Measurements from ENCODE around the gene CTBP2.

The CTBP2 gene

DNA sequence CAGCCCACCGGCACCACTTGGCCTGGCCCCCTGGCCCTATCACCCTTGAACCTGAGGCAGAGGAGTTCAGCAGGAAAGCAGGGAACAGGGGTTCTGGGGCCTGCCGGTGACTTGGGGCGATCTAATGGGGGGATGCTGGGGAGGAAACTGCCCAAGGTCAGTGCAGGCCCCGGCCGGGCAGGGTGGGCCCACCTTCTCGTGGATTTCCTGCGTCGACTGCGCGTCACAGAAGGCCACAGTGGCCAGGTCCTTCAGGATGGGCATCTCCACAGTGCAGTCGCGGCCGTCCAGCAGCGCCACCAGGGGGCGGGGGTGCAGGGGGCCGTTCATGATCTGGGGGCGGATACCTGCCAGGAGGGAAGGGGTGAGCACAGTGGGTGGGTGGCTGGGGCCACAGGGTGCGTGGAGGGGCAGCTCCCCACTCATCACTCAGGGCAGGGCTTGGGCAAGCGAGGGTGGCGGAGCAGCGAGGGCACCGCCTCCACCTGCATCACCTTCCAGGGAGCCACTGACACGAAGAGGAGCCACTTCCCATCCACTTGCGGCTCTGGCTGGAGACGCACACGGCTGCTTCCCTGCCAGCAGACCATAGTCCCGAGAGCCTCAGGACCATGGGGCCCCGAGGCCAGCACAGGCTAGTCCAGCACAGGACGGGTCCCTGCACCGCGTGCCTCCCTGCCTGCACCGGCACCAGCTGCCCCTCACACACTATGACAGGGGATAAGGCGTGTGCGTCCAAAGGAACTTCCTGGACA lies 157.0 kb downstream of the CTBP2 start:
- DNase-seq = no peak

DNA sequence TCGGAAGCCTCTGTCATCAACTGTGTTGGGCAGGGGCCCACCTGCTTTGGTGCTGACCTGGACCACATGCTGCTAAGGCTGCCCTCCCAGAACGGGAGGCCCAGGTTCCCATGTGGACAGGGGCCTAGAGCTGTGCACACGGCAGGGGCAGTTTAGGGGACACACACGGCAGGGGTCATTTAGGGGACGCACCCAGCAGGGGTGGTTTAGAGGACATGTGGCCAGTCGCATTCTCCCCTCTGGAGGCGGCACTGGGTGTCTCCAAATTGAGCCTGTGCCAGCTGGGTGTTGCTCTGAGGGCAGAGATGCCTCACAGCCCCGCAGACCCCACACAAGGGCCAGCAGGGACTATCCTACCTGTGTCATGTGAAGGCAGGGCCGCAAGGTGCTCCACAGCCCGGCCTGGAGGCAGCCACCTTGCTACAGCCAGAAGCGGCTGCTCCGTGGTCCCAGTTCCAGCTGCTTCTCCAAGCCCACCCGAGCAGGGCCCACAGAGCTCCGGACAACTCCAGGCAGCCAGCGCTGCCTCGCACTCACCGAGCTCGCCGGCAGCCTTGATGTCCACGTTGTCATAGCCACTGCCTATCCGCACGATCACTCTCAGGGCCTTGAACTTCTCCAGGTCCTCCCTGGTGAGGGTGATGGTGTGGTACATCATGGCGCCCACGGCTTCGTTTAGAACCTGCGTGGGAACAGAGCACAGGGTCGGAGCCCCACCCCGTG lies 157.8 kb downstream of the CTBP2 start:
- DNase-seq = no peak

DNA sequence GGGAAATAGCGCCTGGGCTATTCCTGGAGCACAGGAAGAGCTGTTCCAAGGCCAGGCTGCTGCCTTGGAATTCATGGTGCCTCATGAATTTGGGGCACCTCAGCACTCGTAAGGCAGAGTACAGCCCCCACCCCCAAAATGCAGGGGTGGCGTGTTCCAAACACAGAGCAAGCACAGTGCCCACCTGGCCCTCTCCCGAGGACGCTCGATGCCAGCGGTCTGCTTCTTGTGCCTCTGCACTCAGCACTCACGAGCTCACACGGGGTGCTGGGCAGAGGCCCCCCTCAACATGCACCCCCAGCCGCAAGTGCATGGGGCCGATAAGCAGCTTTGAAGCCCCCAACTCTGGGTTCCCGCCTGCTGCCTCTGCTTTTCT lies 158.3 kb downstream of the CTBP2 start:
- no peak for DNase-seq

DNA sequence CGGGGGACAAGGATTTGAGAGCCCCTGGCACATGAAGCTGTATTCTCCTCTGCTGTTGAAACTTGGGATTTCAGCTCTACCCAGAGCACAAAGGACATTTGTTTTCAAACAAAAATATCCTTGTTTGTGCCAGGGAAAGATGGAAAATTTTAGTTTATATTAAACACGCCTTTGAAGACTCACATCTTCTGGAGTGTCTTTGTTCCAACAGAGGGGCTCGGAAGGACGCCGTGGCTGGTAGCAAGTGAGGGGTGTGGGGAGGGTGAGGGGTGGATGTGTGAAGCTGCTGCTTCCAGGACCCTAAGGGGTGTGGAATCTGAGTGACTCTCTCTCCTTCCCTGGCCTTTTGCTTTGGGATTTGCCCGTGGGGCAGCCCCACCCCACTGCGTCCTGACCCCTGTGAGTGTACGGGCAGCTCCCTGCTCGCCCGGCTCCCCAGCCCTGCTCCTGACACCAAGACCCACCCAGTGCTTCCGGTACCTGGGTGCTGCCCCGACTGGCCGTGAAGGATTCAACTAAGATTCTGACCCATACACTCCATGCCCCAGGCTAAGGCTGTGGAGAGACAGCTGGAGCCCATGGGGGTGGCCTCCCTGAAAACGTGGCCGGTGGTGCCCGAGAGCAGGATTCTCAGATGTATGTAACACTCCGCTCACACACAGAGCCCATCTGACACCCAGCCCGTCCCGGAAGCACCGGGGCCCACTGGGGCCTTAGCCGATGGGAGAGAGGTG lies 158.9 kb downstream of the CTBP2 start:
- no peak for DNase-seq

DNA sequence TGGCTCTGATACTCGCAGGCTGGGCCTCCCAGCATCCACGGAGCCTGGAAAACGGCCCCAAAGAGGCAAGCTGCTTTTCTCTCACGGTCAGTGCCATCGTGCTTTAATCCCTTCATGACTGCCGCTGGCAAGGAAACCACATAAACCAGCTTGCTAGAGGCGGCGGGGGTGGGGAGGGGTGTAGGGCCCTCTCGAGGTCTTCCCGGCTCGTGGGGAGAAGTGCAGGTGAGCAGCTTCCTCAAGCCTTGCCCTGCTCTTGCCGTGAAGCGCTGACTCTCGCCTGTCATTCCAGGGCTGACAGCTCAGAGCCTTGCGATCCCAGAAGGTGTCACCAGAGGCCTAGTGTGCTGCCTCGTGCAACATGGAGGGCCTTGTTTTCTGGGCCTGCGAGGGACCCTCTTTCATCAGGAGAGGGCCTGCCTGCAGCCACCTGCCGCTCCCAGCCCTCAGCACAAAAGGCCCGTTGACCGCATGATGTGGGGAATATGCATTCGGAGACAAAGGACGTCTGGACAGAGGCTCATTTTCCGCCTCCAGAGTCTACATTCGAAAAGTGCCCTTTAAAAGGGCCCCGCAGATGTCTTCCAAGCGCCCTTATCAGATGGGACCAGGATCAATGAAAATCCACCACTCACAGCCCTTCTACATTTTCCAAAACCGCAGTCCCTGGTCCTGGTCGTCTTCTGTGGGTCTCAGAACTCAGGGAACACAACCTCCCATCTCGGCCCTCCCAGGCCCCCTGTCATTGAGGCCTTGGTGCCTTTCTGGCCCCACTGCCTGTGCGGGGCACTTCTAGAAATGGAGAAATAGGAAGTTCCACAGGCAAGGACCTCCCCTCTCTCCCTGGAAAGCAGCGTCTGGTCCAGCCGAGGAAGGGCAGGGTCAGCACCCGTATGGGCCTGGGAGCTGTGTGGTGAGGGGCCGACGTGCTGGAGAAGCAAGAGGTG lies 159.7 kb downstream of the CTBP2 start:
- no peak for DNase-seq

DNA sequence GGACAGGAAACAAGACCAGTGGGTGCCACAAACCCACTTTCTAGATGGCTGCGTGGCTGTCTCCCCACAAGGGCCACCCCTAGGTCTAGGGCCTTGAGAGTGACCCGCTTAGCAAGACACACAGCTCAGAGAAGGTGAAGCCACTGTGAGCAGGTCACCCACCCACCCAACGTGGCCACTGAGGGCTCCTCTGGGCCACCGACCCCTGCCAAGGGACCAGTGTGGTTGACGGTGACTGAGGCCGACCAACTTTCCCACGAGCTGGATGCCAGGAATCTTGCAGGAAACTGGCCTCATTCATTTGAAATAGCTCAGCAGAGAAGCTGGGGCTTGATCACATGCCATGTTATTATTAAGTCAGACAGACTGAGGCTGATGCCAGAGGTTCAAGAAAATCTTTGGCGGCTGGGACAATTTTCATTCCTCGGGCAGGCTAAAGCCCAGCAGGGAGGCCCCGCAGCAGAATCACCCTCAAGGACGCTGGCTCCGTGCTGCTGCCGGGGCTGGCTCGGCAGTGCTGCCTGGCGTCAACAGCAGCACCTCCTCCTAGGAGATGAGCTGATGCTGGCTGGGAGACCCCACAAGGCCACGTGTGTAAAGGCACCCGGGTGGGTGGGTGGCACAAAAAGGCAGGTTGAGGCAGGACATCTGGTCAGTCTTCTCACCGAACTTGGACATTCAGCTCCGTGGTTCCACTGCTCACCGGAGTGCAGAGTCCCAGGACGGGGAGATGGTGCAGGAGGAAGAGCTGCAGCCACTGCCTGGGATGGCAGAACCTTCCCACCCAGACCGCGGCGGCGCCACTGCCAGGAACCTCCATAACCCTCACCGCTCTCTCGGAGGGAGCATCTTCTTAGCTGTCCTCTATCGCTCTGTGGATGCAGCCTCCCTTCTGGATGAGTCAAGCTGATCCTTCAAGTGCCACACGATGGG lies 160.7 kb downstream of the CTBP2 start:
- DNase-seq = no peak

DNA sequence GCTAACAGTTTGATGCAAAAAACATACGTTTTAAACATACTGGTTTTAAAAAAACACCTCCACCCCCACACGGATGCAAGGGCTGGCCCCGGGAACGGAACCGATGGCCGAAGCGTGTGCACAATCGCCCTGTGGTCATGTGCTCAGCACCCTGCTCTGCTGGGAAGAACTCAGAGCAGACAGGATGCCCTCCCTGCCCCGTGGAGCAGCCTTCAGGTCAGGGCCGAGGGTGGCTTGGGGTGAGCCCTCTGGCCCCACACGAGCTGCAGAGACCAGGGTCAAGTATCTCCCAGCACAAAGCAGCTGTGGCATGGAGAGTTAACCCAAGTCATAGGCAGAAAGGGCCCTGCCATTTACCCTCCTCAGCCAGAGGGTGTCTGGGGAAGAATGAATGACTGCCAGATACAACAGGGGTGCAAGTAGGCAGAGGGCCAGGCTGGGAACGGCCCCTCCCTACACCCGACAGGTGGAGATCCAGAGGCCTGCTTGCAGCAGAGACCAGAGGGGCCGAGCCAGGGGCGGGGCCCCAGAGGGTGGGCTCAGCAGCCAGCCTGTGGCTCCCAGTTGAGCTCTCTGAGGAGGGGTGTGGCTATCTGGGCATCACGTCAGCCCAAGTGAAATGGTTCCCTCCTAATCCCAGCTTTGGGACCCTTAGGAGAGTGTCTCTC lies 161.6 kb downstream of the CTBP2 start:
- DNase-seq = no peak

DNA sequence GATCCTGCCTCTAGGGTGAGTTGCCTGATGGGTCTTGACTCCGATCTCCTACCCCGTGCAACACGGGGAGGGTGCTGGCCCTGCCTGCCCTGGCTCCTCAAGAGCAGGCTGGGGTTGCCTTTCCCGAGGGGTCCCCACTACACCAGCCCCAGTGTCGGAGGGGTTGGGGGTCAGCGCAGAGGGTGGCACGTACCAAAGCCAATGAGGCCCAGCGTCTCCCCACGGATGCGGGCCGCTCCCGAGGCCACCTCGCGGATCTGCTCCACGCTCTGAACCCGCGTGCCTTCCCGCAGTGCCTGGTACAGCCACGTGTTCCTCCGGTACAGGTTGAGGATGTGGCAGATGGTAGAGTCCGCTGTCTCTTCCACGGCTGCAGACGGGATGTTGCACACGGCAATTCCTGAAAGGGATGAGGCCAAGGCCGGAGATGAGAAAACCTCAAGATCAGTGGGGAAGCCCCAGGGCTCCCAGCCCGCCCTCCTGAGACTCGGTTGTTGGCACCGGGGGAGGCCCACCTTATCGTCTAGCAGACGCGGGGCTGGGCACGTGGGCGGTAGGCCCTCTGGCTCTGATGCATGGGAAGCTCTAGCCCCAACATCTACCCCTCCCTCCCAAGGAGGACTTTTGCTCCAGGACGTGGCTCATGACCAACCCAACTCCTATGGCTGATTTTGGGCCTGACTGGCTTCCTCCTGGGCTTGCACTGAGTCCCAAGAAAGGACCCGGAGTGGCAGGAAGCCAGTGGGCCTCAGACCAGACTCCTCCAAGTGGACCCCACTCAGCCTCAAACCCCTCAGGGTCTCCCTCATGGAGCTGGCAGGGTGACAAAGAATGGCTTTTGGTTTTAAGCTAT lies 162.4 kb downstream of the CTBP2 start:
- DNase-seq = no peak

DNA sequence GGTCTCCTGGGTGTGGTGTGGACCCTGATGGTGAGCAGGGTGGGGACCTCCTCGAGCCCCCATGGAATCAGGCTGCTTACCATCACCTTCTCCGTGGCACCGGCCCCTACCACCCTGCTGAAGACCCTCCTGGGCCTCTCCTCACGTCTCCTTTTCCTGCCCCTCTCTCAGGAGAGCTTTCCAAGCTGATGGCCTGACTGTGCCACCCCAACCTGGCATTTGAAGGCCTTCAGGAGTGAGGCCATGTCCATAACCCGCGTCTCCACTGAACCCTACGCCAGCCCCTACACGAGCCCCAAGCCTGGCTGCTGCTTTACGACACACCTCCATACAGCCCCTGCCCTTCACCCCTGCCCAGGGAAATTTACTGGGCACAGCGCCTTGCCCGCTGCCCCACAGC lies 163.1 kb downstream of the CTBP2 start:
- DNase-seq = no peak

DNA sequence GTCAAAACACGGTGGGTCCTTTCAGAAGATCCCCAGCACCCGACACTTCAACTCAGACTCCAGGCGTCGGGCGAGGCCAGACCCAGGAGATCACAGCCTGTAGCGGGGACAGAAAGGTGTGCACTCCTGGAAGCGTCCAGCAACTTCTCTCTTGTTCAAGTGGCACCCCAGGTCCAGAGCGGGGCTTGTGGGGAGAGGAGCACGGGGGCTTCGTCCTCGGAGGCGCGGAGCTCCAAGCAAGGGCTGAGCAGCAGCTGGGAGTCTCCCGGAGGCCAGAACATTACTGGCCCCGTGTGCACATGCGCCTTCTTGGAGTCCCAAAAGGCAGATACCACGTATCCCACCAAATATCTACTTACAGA lies 163.5 kb downstream of the CTBP2 start:
- no peak for DNase-seq

DNA sequence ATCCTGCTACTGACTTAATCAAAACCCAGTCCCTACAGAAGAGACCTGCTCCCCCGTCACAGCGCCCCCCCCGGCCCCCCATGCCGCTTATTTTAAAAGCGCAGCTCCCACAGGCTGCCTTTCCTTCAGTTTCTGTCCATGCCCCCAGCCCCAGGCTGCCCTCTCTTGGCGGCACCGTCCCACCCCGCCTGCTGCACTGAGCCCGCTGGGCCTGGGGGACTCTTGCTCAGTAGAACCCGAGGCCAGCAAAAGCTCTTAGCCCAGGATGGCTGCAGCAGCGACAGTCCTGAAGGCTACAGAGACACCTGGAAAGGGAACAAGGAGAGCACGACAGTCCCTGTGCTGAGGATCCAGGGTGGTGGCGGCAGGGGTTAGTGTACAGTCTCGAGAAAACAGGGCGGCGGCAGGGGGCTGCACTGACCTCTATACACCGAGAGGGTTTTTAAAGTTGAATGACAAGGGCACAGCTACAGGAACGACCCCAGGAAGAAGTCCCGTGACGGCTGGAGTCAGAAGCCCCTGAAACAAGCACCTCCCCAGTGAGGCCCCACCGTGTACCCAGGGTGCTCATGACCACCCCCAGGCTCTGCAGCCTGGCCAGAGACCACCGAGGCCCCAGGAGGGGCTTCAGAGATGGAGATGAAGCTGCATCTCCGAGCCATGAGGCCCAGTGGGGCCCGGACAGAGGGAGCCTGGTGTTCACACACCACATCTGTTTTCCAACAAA lies 164.1 kb downstream of the CTBP2 start:
- DNase-seq = no peak

DNA sequence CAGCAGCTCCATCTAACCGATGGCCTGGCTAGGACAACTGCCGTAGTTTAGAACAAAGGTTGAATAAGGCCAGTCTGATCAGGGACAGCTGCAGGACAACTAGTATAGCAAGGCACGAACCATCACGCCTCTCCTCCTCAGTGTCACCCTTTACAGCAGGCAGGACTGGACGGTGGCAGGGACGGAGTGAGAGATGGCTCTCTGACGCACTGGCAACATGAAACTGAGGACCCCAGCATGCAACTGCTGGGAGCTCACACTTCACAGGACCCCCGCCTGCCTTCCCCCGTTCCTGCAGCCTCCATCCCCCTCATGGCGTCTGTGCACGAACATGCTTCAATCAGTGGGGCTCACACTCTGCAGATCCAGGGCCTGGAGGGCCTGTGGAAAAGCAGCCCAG lies 164.8 kb downstream of the CTBP2 start:
- DNase-seq = no peak

DNA sequence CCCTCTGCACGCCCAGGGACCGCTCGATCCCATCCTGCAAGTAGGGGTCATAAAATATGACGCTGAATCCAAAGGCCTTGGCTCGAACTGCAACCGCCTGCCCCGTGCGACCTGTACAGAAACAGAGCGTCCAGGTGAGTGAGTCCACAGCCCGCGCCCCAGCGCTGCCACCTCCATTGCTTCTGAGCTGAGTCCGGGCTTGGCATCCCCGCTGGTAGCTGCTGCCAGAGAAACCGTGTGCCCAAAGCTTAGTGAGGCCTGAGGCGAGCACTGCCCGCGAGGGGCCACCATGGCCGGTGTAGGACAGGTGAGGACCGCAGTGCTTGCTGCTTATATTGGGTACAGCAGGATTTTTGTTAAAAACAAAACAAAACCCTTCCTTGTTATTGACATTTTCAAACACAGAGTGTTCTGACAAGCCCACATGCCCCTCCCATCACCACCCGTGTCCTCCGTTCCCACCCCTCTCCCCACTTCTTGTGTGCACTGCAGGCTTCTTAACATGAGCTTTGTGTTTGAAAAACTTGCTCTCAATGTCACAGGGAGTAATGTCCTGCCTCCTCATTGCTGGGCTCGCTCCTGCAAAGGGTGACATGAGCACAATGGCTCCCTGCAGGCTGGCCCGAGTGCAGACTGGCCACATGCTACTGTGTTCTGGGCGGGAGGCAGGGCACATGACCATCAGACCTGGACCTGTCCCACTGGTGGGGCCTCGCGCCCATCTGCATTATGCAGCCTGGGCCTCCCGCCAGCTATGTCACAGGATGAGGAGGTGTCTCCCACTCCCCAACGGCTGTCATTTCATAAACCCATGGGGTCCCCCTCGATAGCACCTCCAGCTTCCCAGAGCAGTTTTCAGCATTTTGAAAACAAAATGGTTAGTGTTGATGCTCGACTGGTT lies 165.5 kb downstream of the CTBP2 start:
- DNase-seq = no peak

DNA sequence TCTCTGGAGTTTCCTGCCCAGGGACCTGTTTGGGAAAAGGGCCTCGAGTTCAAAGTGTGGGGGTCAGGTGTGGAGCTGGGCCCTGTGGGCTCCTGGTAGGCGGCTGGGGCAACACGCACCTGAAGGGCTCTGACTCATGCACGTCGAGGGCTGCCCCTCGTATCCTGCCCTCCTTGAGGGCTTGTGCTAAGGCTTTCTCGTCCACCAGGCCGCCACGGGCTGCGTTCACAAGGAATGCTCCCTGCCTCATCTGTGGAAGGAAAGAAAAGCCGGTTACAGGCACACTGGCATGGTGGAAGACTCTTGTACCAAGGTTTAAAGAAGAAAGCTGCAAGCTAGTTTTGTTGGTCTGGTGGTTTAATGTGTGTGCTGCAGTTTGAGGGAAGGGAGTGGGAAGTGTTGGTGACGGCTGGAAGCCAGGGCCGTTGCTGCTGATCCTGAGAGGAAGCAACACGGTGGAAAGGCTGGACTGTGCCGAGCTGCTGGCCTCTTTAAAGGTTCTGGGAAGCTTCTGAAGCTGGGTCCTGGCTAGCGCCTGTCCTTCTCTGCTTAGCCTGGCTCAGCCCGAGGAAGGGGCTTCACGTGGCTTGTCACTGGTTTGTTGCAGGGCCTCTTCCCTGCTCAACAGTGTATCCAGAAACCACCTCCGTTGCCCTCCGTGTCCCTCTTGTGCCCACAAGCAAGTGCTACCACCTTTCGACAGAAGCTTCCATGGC lies 166.5 kb downstream of the CTBP2 start:
- no peak for DNase-seq

DNA sequence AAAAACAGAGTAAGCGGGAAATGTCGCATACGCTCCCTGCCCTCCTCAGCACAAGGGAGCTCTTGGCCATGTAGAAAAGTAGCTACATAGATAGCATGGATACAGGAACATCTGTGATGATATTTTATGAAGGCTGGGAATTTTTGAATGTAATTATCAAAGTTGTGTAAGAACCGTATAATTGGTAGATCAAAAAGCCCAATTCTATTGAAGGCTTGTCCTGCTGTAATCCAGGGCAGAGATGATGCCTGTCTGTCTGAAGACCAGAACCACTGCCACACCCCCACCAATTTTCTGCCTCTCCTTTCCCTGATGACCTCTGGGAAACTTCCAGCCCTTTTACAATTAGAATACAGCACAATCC lies 167.0 kb downstream of the CTBP2 start:
- DNase-seq = no peak

DNA sequence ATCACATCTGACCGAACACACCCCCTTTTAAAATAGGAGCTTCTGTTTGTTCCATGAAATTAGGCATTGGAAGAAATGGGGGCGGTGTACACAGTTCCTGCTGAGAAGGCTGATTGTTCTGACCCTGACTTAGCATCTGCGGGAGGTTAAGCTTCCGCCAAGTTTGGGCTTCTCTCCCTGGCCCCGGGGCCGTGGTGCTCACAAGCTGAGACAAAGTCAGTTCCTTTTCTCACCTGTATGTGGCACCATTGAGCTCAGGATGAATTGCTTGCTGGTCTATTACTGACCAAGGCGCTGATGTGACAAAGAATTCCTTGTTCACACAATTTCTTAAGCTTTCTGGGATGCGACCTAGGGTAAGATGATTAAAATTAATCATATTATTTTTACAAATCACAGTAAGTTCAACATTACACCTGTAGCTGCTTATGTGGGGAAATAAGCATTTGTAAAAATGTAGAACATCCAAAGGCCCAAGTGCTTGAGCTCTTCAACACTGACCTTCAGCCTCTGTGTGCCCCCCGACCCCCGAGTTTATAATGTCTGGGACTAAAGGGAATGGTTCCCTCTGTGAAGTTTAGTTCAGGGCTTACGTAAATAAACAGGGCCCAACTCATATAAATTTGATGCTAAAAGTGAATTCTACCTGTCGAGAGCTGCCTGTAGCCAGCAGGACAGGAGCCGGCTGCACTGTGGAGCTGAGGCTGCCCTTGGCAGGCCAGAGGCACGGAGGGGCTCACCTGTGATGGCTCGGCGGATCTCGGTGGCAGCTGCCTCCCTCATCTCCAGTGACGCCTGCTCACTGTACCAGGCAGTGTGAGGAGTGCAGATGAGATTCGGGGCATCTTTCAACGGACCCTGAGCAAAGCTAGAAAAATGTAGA lies 167.7 kb downstream of the CTBP2 start:
- no peak for DNase-seq

DNA sequence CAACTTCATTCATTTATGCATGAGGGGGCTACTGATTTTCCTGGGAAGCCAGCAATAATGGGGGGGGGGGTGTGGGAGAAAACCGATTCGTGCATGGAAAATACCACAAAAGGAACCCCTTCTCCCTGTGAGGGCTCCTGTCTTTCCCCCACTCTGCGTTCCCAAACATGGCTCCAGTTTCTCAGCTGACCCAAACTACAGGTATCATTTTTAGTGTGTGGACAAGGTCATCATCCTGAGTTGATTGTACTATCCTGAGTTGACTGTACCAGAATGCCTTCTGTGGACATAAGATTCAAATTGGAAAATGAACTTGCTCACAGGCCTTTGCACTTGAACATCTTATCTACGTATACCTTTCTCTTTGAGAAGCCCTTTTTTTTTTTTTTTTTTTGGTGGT lies 168.5 kb downstream of the CTBP2 start:
- DNase-seq = no peak
